Natural killer cell (primary cell): ENCODE measurements around the gene PRKAG1. TPM values are rescaled to one million over a fixed set of nuclear protein-coding genes. Genes with fewer than 3 reads are reported as not detected.
A peak's percentile ranks its signal among the peaks of the same experiment; 100 is the strongest.
"Not testable (repeated sequence)": the region's sequence is repeated elsewhere in the genome, so short reads cannot be mapped to it uniquely, and the experiment has no call there.

ENCODE experiments used
- ATAC-seq, 3 donors: fragments of 150-1000 bp in 2 of 3; fragments of 200-7000 bp in 1 of 3; cut with Tn5 transposase; 1 replicate in 1 of 3; 2 replicates in 2 of 3; pipeline ENCODE4 v1.10.0; 2021; ENCODE audit warnings: mild to moderate bottlenecking in 2 of 3, moderate library complexity in 2 of 3
- DNase-seq, 2 donors: peaks; one replicate each; pipeline versions ENCODE4 v3.0.0 to v3.0.0-alpha.2; 2013 to 2021; ENCODE audit warnings: mixed read lengths in 1 of 2
- H3K27ac ChIP-seq: one replicate; pipeline ENCODE4 v1.5.1; 2013; ENCODE audit warnings: mild to moderate bottlenecking, low read length
- H3K27me3 ChIP-seq: one replicate; pipeline ENCODE4 v1.6.1; 2013; ENCODE audit warnings: low read length; ENCODE audit not compliant: control insufficient read depth, insufficient read depth
- H3K36me3 ChIP-seq: one replicate; pipeline ENCODE4 v1.6.1; 2013; ENCODE audit warnings: low read length; ENCODE audit not compliant: control insufficient read depth, insufficient read depth
- H3K4me1 ChIP-seq: one replicate; pipeline ENCODE4 v1.6.1; 2013; ENCODE audit warnings: low read length; ENCODE audit not compliant: control insufficient read depth, insufficient read depth
- H3K4me3 ChIP-seq: one replicate; pipeline ENCODE4 v1.5.1; 2013; ENCODE audit warnings: low read length
- H3K9me3 ChIP-seq: one replicate; pipeline ENCODE4 v1.6.1; 2013; ENCODE audit warnings: low read length; ENCODE audit not compliant: control insufficient read depth, insufficient read depth
- H3K27ac Mint-ChIP-seq, 2 donors: one replicate each; pipeline ENCODE4 v1.8.0; 2022; ENCODE audit warnings: mild to moderate bottlenecking in 2 of 2, mixed read lengths in 2 of 2, moderate library complexity in 1 of 2
- H3K27me3 Mint-ChIP-seq, 2 donors: one replicate each; pipeline ENCODE4 v1.8.0; 2022; ENCODE audit warnings: low read depth in 2 of 2, mixed read lengths in 2 of 2
- H3K36me3 Mint-ChIP-seq: one replicate; pipeline ENCODE4 v1.8.0; 2022; ENCODE audit warnings: mixed read lengths
- H3K4me1 Mint-ChIP-seq, 2 donors: one replicate each; pipeline ENCODE4 v1.8.0; 2022; ENCODE audit warnings: mixed read lengths in 2 of 2
- H3K4me3 Mint-ChIP-seq: one replicate; pipeline ENCODE4 v1.8.0; 2022; ENCODE audit warnings: mild to moderate bottlenecking, moderate library complexity, mixed read lengths
- H3K9me3 Mint-ChIP-seq, 2 donors: one replicate each; pipeline ENCODE4 v1.8.0; 2022; ENCODE audit warnings: mixed read lengths in 2 of 2
- CTCF ChIP-seq: fragments of 200-600 bp; IDR thresholded peaks from one replicate; pipeline ENCODE4 v1.8.0; 2022; ENCODE audit warnings: antibody characterized with exemption
- WGBS: methylation state at CpG from one replicate; pipeline ENCODE4 v1.1.7; 2013; ENCODE audit warnings: missing lambda C conversion rate; ENCODE audit not compliant: insufficient coverage; 5-methylcytosine and 5-hydroxymethylcytosine counted together
- intact Hi-C: fragments of 100-400 bp; cut with micrococcal nuclease; formaldehyde crosslinking; loops from one replicate; pipeline ENCODE4 v1.14.2; 2022
- total RNA-seq, 4 donors: library from RNA; stranded (reverse); fragments of 120-200 nt in 1 of 4; gene quantifications; one replicate each; pipeline versions ENCODE4 v1.2.3 to v1.2.4, GENCODE V29; 2013 to 2022

PRKAG1 gene
- total RNA-seq, result 100 to 1,000 TPM in 1 of 3 donors, 10 to 100 TPM in 2; 76.4 to 100 (median 81.1) TPM
- total RNA-seq (2013), result 67.1 TPM

GRCh38 chr12:49018261-49019119, at the start of gene PRKAG1:
Gene PRKAG1 (minus strand): TSS chr12:49018776. CDS start chr12:49018740, 36 bp downstream.
- Mint-ChIP-seq H3K36me3 (no peaks in the 10 kb centered on the region), H3K27me3 (no peaks in the 10 kb centered on the region), H3K4me1 (peaks cover 23 to 55% of the 10 kb centered on the region in 2 donors), H3K27ac (peak within 1 kb of the TSS; percentile 97 to 98), H3K9me3 (no peaks in the 10 kb centered on the region), H3K4me3 (peak within 1 kb of the TSS; percentile 92)
- DNase-seq (peak; percentile 97 to 98), ATAC-seq (peak; percentile 81 to 94 (median 86))
- H3K27ac ChIP-seq, result peak within 1 kb of the TSS; percentile 92
- WGBS, result under 1% methylated on average over 55 of the region's 59 CpGs
- H3K9me3 ChIP-seq, result no peaks in the 10 kb centered on the region
- no peaks in the 10 kb centered on the region for H3K27me3 ChIP-seq
- H3K4me1 ChIP-seq, result peaks cover 24% of the 10 kb centered on the region
- intact Hi-C loops, result loop anchor here (1.0 to 2.0 kb wide), 4 partner anchors 22 to 112 kb away; partner anchors contain the start of genes TUBA1B and WNT1
- peak; percentile 56 for TF ChIP-seq CTCF
- H3K36me3 ChIP-seq, result peaks cover 19% of the 10 kb centered on the region
- H3K4me3 ChIP-seq, result peak within 1 kb of the TSS; percentile 71

GRCh38 chr12:49066120-49066519, 47.5 kb upstream of the PRKAG1 start:
- H3K9me3 ChIP-seq, result no peaks in the 10 kb centered on the region
- peaks cover 17% of the 10 kb centered on the region for H3K4me1 ChIP-seq
- Mint-ChIP-seq H3K4me1 (peaks cover 23 to 27% of the 10 kb centered on the region in 2 donors), H3K27me3 (no peaks in the 10 kb centered on the region), H3K4me3 (no peak overlapping the region), H3K36me3 (no peaks in the 10 kb centered on the region), H3K9me3 (no peaks in the 10 kb centered on the region), H3K27ac (no peak overlapping the region)
- no peaks in the 10 kb centered on the region for H3K27me3 ChIP-seq
- H3K4me3 ChIP-seq, result no peak overlapping the region
- peaks cover 2% of the 10 kb centered on the region for H3K36me3 ChIP-seq
- DNase-seq (no peak), ATAC-seq (no peak)
- WGBS, result 91% methylated on average over 4 of the region's 4 CpGs
- no peak for TF ChIP-seq CTCF
- intact Hi-C loops, result no loop called here
- no peak overlapping the region for H3K27ac ChIP-seq

- Mint-ChIP-seq H3K27me3 (no peaks in the 10 kb centered on the region), H3K27ac (no peak overlapping the region), H3K4me3 (no peak overlapping the region), H3K9me3 (no peaks in the 10 kb centered on the region), H3K36me3 (no peaks in the 10 kb centered on the region), H3K4me1 (peaks cover 26 to 27% of the 10 kb centered on the region in 2 donors)
- DNase-seq (no peak), ATAC-seq (no peak)
- Histone ChIP-seq H3K4me1 (peaks cover 15% of the 10 kb centered on the region), H3K9me3 (no peaks in the 10 kb centered on the region), H3K4me3 (no peak overlapping the region), H3K36me3 (peaks cover 2% of the 10 kb centered on the region), H3K27ac (no peak overlapping the region), H3K27me3 (no peaks in the 10 kb centered on the region)
- TF ChIP-seq CTCF, result no peak
- intact Hi-C loops, result loop anchor here (1.0 to 5.0 kb wide), 2 partner anchors 34 to 48 kb away; partner anchors contain the start of gene LMBR1L
- WGBS, result 95% methylated on average over 5 of the region's 5 CpGs
Observed at GRCh38 chr12:49064767-49065152, 46.2 kb upstream of the PRKAG1 start.

GRCh38 chr12:49061916-49062315, 43.3 kb upstream of the PRKAG1 start:
- H3K36me3 ChIP-seq, ATAC-seq, H3K4me3 ChIP-seq, H3K27me3 Mint-ChIP-seq, H3K27ac ChIP-seq, H3K9me3 Mint-ChIP-seq, H3K9me3 ChIP-seq, DNase-seq, H3K36me3 Mint-ChIP-seq, H3K27me3 ChIP-seq: not testable (repeated sequence)
- 98% methylated on average over 16 of the region's 17 CpGs for WGBS
- Mint-ChIP-seq H3K4me3 (peak overlapping the region; percentile 21), H3K4me1 (peaks cover 43% of the 10 kb centered on the region in 2 donors), H3K27ac (peak overlapping the region in 1 of 2 donors; percentile 87)
- H3K4me1 ChIP-seq, result peaks cover 34% of the 10 kb centered on the region
- intact Hi-C loops, result loop anchor here (5.0 kb wide), 1 partner anchor 50 kb away; the partner anchor contains the start of gene LMBR1L
